HG02973 (cell line): Measurements from ENCODE around the gene SERPINH1.
"Not testable (repeated sequence)": the region's sequence is repeated elsewhere in the genome, so short reads cannot be mapped to it uniquely, and the experiment has no call there.

Source experiments
- ATAC-seq: cut with Tn5 transposase; IDR thresholded peaks from one replicate; pipeline ENCODE4 v1.9.1; 2021; ENCODE audit warnings: moderate library complexity; ENCODE audit not compliant: unreplicated experiment

The SERPINH1 gene

DNA sequence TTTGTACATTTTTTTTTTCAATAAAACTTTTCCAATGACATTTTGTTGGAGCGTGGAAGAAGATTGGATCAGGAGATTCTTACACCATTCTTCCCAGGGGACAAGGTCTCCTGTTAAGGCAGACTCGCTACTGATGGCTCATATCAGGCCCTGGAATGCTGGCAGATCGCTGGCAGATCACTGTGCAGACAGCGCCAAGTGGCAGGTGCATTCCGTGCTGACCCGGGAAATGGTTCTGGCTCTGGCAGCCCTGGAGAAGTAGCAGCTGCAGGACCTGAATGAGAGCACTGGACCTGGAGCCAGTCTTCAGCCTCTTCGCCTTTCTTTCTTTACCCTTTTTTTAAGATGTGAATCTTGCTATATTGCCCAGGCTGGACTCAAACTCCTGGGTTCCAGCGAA, 10.7 kb downstream of the SERPINH1 start:
- no peak for ATAC-seq

GRCh38 chr11:75574698-75575602, 12.9 kb downstream of the SERPINH1 start:
- ATAC-seq = no peak

DNA sequence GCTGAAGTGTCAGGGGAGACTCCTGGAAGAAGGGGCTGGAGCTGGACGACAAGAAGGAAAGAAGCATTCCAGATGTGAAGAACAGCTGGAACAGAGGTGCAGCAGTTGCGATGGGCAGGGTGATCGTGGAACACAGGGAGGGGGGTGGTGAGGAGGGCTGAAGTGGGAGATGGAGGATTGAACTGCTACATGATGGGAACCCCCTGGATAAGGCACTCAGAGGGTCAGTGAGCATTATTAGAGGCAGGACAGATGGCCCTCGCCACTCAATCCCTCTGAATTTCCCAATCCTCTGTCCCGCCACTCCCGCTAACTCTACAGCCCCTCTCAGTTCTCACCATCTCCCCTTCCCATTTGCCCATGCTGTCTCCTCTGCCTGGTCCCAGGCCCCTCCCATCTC, 14.0 kb downstream of the SERPINH1 start:
- ATAC-seq = no peak

DNA sequence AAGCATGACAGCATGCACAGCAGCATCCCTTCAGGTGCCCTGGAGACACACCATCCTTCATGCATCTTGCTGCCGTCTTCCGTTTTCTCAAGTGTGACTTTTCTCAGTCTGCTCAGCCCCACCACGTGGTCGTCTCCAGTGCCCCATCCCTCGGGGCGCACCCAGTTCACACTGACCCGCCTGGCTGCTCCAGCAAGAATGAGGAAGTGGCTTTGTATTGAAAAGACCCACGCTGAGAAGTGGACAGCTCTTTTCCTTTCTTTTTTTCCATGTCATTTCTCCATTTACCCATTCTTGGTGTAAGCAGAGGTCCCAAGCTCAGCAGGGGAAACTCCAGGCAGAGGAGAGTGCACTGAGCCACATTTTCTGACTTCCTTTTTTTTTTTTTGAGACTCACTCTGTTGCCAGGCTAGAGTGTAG, 14.5 kb downstream of the SERPINH1 start:
- ATAC-seq = no peak

- ATAC-seq = no peak
Observed at GRCh38 chr11:75577207-75577606, 15.2 kb downstream of the SERPINH1 start.

DNA sequence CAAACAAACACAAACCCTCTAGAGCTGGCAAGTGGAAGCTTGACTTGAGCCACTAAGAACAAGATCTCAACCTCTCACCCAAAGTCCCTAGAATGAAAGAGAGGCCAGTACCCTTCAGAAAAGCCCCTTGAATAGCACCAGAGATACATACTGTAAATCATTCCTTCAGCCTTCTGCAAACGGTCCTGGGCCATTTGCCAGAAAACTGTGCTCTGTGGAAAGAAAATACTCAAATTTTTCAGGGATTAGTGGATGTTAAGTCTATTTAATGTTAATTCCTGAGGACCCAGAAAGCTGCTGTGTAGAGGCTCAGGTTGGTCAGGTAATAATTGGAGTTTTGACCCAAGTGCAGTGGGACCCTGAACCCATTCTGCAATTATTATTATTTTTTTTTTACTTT, 16.9 kb downstream of the SERPINH1 start:
- ATAC-seq = no peak

GRCh38 chr11:75579841-75580240, 17.8 kb downstream of the SERPINH1 start:
- ATAC-seq = no peak

DNA sequence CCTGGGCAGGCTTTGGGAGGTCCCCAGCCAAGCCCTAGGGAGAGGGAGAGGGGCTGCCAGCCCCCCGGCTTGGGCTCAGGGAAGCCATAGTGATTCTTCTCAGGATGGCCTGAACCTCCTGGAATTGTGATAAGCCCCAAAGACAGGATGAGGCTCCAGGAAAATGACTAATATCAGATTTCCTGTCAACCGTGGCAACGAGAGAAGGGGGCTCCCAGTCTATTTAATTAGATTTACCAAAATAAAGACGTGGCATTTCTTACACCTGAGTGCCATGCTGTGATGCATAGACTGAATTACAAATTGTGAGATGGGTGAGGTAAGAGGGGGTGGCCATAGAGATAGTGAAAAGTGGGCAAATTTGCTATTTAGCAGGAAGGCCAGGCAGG, 20.4 kb downstream of the SERPINH1 start:
- ATAC-seq = no peak

DNA sequence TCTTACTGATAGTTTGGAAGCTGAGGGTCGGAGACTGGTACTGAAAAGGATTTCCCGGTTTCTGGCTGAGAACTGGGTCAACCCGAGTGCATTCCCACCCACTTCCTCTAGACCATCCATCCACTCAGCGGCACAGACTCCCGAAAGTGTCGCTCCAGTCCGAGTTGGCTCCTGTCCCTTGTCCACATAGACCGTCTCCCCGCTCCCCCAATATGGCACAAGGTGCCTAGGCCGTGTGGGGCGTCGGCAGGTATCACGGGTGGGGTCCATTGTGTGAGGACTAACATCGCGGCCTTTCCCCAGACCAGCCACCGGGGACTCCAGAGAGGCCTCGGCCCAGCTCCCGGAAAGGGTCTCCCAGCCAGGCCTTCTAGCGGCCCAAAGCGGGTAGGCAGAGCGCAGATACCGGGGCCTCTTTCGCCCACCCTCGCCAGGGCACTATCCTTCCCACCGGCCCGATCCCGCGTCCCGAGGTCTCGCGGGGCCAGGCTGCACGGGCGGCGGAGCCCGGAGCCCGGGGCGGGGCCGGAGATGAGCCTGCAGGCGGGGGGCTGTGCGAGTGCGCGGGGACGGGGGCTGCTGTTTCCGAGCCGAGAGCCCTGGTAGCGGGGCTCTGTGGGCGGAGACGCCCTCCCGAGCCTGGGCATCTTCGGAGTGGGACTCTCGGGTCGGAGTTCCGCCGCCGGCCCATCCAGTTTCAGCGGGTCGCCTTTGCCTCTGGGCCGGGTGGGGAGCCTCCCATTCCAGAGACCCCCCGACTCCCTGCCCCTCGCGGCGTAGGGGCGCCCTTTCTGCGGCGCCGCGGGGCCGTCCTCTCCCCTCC, 21.1 kb downstream of the SERPINH1 start:
- ATAC-seq = peak; percentile 60

- no peak for ATAC-seq
Observed at GRCh38 chr11:75583718-75584658, 21.9 kb downstream of the SERPINH1 start.

DNA sequence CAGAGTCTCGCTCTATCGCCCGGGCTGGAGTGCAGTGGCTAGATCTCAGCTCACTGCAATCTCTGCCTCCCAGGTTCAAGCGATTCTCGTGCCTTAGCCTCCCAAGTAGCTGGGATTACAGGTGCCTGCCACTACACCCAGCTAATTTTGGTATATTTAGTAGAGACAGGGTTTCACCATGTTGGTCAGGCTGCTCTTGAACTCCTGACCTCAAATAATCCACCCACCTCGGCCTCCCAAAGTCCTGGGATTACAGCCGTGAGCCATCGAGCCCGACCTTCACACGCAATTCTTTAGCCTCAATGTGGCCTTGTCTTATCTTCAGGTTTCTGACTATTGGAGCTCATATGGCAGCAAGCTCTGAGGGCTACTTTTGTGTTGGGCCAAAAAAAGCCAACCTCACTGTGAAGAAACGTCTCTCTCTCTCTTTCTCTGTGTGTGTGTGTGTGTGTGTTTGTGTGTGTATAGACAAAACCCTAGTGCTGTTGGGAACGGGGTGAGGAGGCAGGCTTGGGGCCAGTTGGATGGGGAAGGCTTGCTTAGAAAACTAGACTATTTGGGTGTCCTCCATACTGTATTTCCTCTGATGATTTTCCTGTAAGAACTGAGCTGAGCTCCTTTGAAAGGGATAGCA, 22.7 kb downstream of the SERPINH1 start:
- not testable (repeated sequence) for ATAC-seq

DNA sequence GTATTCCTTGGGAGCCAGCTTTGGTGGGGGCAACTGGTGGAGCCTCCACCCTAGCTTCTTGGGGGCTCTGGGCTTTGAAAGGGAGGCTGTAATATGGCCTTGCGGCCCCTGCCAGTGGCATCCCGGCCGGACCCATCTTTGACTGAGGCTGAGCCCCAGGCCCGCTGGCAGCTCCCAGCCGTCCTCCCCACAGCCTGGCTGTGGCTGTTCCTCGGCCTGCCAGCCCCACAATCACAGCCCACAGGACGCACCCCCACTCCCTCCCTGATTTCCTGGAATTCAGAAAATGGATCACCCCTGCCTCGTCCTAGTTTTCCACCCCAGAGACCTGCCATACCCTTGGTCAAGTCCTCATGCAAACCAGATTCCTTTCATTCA, 23.2 kb downstream of the SERPINH1 start:
- ATAC-seq = no peak

DNA sequence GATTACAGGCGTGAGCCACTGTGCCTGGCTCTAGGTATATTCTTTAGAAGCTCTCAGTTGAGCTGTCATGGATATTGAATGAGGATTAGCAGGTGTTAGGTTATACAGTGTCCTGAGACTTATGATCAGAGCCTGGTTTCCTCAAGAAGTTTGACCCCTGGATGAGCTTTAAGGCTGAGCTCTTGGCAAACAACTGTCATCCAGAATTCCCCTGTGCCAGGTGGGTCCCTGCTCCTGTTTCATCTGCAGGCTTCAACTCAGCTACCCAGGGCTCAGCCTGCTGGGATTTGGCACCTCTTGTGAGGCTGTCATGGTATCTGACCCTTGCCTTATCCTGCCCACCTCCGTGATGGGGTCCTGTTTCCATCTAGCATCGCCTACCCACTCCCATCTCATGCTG, 24.3 kb downstream of the SERPINH1 start:
- ATAC-seq = no peak

DNA sequence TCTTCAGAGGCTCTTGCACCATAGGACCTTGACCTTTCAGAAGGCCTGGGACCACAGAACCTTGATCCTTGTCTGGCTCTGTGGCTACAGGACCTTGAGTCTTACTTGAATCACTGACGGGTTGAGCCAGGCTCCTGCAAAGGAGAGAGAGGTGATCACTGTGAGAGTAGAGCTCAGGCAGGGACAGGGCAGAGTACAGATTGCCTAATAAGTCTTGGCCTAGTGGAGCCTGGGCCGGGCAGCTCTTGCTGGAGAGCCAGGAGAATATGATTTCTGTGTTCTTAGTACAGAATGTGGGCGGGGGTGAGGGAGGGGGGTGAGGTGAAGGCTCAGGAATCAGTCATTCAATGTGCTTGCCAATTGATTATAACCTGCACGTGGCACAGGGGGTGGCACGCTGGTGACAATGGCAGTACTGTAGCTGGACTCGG, 26.0 kb downstream of the SERPINH1 start:
- no peak for ATAC-seq

DNA sequence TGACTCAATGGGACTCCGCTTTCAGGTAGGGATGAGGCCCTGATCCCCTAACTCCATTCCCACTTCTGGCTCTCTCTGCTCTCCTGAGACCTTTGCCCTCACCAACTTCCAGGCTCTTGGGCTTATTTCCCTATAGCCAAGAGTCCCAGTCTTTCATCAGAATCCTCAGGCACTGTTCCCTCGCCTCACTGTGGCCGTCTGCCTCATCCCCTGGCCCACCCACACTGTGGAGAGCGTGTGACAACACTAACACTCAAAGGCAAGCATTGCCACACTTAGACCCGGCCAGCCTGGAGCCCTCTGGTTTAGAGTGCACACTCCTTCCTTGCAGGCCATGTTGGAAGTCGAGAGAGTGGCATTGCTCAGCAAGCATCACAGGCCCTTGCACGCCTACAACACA, 27.0 kb downstream of the SERPINH1 start:
- ATAC-seq = no peak

DNA sequence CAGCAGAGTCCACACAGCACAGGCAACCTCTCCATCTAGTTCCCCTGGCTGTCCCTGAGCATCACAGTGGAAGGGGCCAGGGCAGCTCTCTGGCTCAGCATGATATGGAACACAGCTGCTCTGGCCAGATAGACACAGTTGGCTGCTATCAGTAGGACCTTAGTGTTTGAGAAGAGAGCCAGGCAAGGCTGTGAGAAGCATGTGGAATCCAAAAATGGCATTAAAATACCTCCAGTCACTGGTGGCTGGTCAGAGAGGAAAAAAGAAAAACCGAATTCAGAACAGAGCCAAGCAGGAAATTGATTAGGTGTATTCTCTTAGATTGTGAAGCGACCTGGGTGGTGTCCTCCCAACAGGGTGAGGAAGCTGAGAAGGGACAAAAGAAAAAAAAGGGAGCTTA, 27.9 kb downstream of the SERPINH1 start:
- ATAC-seq = no peak

DNA sequence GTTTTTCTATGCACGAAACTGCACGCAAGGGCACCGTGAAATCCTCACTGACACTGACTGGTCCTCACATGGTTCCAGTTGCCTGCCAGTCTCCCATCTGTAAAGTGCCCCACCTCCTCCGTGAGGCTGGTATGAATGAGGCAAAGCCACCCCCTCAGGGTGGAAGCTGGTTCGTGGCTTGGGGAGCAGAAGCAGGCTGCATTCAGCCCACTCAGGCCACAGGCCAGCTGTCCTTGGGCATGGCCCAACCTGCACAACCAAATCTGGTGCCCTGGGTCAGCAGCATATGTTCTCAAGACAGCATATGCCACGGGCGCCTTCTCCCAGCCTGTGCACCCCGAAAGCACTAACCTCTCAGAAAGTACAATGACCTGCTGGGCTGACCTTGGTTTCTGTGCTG, 29.3 kb downstream of the SERPINH1 start:
- no peak for ATAC-seq

DNA sequence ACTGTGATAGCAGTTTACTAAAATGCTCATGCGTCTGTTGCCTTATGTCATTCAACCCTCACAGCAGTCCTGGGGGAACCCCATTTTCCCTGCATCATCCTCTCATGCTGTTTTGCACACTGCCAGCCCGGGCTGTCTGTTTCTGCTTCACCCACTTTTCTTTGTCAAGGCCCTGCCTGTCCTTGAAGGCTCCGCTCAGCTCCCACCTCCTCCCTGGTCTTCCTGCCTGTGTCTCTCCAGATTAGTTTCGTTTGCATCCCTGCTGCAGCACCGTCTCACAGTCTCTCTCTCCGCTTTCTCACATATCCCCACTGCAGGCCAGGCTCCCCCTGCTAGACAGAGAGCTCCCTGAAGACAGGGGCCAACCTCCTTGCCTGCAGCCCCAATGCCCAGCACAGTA, 29.9 kb downstream of the SERPINH1 start:
- no peak for ATAC-seq

DNA sequence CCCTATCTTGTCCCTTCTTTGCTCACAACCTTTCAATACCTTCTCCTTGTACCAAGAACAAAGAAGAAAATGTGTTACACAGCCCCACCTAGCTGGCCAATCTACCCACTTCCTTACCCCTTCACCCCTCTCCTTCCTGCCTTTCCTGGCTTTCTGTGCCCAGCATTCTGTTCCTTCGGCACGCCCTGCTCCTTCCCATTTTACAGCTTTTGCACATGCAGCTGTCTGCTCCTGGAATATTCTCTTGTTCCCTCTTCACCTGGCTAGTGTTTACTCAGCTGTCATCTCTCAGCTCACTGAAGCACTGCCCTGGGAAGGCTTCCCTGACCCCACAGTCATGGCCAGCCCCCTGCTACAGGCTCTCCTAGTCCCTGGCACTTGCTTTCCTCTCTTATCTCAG, 30.7 kb downstream of the SERPINH1 start:
- no peak for ATAC-seq

GRCh38 chr11:75593286-75593915, 31.3 kb downstream of the SERPINH1 start:
- ATAC-seq = no peak
